ENCODE results near the gene LMO1. TPM values are rescaled to one million over a fixed set of nuclear protein-coding genes. Genes with fewer than 3 reads are reported as not detected.

LMO1 gene
- total RNA-seq, 2 donors from 2014 or later = not detected

DNA sequence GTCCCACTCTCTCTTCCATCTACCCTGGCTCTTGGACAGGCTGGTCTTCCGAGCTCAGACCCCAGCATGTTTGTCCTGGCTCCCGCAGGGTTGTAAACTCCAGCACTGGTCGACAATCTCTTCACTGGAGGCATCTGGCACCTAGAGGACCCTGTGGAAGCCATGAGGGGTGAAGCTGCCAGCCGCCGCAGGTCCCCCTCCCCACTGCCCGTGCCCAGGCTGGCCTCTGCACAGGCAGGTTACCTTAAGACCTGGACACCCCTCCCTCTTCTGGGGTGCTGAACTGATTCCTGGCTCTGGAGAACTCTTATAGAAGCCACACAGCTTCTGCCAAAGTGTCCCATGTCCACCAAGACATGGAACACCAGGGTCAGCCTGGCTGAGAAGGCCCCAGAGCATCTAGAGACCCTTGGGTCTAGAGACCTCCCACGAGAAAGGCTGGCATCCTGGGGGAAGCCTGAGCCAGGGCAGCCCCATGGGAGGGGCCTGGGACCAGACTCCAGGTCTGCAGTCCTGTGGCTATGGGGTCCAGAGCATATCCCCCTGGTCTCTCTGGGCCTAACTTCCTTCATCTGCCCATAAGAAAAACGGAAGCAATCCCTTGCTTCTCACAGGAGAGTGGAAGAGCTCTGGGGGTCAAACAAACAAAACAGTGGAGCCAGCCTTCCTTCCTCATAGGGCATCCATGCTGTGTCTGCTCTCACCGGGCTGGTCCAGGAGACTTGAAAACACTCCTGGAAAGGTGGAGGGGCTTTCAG, 30.6 kb downstream of the LMO1 start:
- no peak for TF ChIP-seq POLR2A (IDR thresholded peaks at IDR 0.05)
- TF ChIP-seq POLR2AphosphoS5 (IDR thresholded peaks at IDR 0.05) = no peak
- TF ChIP-seq, protein P1, sequence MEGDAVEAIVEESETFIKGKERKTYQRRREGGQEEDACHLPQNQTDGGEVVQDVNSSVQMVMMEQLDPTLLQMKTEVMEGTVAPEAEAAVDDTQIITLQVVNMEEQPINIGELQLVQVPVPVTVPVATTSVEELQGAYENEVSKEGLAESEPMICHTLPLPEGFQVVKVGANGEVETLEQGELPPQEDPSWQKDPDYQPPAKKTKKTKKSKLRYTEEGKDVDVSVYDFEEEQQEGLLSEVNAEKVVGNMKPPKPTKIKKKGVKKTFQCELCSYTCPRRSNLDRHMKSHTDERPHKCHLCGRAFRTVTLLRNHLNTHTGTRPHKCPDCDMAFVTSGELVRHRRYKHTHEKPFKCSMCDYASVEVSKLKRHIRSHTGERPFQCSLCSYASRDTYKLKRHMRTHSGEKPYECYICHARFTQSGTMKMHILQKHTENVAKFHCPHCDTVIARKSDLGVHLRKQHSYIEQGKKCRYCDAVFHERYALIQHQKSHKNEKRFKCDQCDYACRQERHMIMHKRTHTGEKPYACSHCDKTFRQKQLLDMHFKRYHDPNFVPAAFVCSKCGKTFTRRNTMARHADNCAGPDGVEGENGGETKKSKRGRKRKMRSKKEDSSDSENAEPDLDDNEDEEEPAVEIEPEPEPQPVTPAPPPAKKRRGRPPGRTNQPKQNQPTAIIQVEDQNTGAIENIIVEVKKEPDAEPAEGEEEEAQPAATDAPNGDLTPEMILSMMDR (IDR thresholded peaks at IDR 0.05) = no peak
- intact Hi-C loops (cut with DNase I) = no loop called here
- WGBS = 72% methylated on average over 8 of the region's 9 CpGs
- no peak for DNase-seq (ENCODE audit: low spot score)
- no peaks in the 10 kb centered on the region for H3K27me3 ChIP-seq (replicated peaks; ENCODE audit: insufficient read depth)
- H3K4me3 ChIP-seq = no peak overlapping the region
- no peaks in the 10 kb centered on the region for H3K9me3 ChIP-seq
- H3K27ac ChIP-seq = no peak overlapping the region
- H3K36me3 ChIP-seq = no peaks in the 10 kb centered on the region
- no peaks in the 10 kb centered on the region for H3K4me1 ChIP-seq (replicated peaks)

DNA sequence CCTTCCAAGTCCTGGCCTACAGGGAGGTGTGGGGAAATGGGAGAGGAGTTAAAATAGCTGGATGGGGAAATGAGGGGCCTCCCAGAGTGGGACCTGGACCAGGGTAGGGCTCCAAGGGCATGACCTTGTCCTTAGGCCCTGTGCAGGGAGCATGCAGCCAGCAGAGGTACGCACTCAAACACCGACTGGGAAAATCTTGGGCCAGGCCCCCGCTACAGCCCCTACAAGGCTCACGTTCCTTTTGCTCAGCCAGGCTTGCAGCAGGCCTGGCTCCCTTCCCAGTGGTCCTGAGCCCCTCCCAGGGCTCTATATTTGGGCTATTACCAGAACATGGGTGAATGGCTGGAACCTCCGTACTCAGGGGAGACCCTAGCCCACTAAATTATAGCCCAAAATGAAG, 31.3 kb downstream of the LMO1 start:
- Histone ChIP-seq H3K4me1 (replicated peaks) (no peaks in the 10 kb centered on the region), H3K27me3 (replicated peaks; ENCODE audit: insufficient read depth) (no peaks in the 10 kb centered on the region), H3K36me3 (no peaks in the 10 kb centered on the region), H3K9me3 (no peaks in the 10 kb centered on the region), H3K27ac (no peak overlapping the region), H3K4me3 (no peak overlapping the region)
- 89% methylated on average over 5 of the region's 5 CpGs for WGBS
- TF ChIP-seq POLR2A (IDR thresholded peaks at IDR 0.05) = no peak
- intact Hi-C loops (cut with DNase I) = no loop called here
- no peak for DNase-seq (ENCODE audit: low spot score)

DNA sequence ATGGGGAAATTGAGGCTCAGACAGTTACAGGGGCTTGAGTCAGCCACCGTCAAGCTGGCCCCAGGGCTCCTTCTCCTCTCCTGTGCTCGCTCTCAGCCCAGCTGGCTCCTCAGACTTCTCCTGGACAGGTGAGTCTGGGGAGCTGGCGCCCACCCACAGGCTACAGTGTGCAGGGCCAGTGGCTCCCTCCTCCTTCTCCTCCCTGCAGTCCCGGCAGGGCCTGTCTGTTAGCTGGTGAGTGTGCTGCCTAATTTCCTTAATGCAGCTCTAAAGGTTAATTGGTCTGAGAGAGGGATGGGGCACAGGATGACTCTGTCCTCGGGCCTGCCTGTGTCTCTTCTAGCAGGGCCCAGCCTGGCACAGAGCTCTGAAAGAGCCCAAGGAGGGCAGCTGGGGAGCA, 31.7 kb downstream of the LMO1 start:
- no peaks in the 10 kb centered on the region for H3K9me3 ChIP-seq
- TF ChIP-seq POLR2A (IDR thresholded peaks at IDR 0.05) (no peak), POLR2AphosphoS5 (IDR thresholded peaks at IDR 0.05) (no peak)
- TF ChIP-seq, protein P1 (IDR thresholded peaks at IDR 0.05) = no peak
- H3K4me3 ChIP-seq = no peak overlapping the region
- no peaks in the 10 kb centered on the region for H3K4me1 ChIP-seq (replicated peaks)
- H3K27me3 ChIP-seq (replicated peaks; ENCODE audit: insufficient read depth) = no peaks in the 10 kb centered on the region
- no peak for DNase-seq (ENCODE audit: low spot score)
- H3K27ac ChIP-seq = no peak overlapping the region
- 71% methylated on average over 5 of the region's 5 CpGs for WGBS
- no peaks in the 10 kb centered on the region for H3K36me3 ChIP-seq
- intact Hi-C loops (cut with DNase I) = no loop called here

DNA sequence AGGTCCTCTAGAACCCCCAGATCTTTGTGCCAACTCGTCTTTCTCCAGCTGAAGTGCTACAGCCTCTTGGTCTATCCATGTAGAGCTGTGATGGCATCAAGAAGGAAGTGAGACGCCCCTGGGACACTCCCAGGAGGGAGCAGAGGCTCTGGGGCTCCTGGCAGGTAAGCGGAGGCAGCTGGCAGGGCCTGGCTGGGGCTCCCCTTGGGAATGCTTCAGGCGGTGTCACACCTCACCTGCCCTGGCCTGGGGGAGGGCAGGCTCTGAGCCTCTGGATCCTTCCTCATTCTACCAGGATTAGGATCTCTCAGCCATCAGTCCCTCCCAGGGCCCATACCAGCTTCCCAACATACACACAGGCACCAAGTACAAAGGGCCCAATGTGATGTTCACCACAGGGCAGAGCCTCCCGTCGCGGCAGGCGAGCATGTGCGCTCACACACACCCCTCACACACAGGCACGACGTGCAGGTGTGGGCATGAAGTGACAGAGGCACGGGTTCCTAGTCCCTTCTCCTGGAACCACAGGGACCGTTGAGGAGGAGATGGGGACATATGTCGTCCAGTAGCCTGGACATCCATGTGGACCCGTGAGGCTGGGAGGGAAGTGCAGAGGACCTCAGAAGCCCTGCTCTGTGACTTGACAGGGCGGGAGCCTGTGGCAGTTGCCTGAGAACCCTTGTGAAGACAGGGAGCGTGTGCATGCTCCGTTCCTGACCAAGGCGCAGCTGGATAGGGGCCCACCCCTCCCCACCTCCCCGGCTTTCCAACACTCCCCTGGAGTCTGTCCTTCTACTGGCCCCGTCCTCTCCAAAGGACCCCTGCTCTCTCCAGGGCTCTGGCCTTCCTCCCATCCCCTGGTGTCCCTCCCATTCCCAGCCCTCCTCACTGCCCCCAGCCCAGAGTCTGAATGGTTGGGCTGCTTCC, 32.5 kb downstream of the LMO1 start:
- H3K9me3 ChIP-seq = no peaks in the 10 kb centered on the region
- 92% methylated on average over 21 of the region's 21 CpGs for WGBS
- H3K4me1 ChIP-seq (replicated peaks) = no peaks in the 10 kb centered on the region
- intact Hi-C loops (cut with DNase I) = no loop called here
- H3K27me3 ChIP-seq (replicated peaks; ENCODE audit: insufficient read depth) = no peaks in the 10 kb centered on the region
- no peak overlapping the region for H3K4me3 ChIP-seq
- TF ChIP-seq POLR2A (IDR thresholded peaks at IDR 0.05) = no peak
- TF ChIP-seq, protein P1 (IDR thresholded peaks at IDR 0.05) = no peak
- TF ChIP-seq POLR2AphosphoS5 (IDR thresholded peaks at IDR 0.05) = no peak
- no peaks in the 10 kb centered on the region for H3K36me3 ChIP-seq
- no peak overlapping the region for H3K27ac ChIP-seq
- DNase-seq (ENCODE audit: low spot score) = no peak

DNA sequence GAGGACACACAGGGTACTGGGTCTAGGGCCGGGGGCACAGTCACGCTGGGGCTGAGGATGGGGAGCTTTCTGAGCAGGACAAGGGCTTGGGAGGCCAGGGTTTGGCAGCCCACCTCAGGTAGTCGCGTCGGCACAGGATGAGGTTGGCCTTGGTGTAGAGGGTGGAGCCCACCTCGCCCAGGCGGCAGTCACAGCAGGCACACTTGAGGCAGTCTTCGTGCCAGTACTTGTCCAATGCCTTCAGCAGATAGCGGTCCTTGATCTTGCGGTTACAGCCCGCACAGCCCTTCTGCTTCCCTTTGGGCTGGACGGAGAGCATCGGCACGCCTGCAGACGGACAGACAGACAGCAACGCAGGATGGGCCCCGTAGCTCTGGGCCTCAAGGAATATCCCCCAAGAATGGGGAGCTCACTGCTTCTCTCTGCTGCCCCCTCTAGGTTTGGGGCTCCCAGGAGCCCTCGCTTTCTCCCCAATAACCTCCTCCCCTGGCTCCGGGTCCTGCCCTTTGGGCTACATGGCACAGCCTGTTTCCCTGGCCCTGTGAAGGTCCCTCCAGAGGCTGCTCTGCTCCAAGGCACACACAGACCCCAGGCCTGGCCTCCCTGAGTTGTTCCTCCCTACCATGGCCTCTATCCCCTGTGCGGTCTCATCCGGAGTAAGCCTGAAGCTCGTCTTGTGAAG, 33.4 kb downstream of the LMO1 start:
- WGBS = 85% methylated on average over 22 of the region's 22 CpGs

More for the DNA sequence above, 33.4 kb downstream of the LMO1 start:
- Histone ChIP-seq H3K9me3 (no peaks in the 10 kb centered on the region), H3K36me3 (no peaks in the 10 kb centered on the region), H3K27ac (no peak overlapping the region), H3K27me3 (replicated peaks; ENCODE audit: insufficient read depth) (no peaks in the 10 kb centered on the region), H3K4me3 (no peak overlapping the region), H3K4me1 (replicated peaks) (no peaks in the 10 kb centered on the region)
- TF ChIP-seq POLR2A (IDR thresholded peaks at IDR 0.05) (no peak), POLR2AphosphoS5 (IDR thresholded peaks at IDR 0.05) (no peak)
- TF ChIP-seq, protein P1 (IDR thresholded peaks at IDR 0.05) = no peak
- intact Hi-C loops (cut with DNase I) = no loop called here
- no peak for DNase-seq (ENCODE audit: low spot score)

Data from prostate gland (tissue), 2 donors.